IMR-90 (cell line): ENCODE measurements around the gene MGRN1. TPM values are rescaled to one million over a fixed set of nuclear protein-coding genes. Genes with fewer than 3 reads are reported as not detected.

Experiments
- ATAC-seq: fragments of 200-7000 bp; cut with Tn5 transposase; 2 replicates; pipeline ENCODE4 v1.9.1; 2020; ENCODE audit warnings: low read depth, mild to moderate bottlenecking, moderate library complexity
- BruUV-seq: library from RNA; stranded (reverse); fragments of 400-500 nt; replicated peaks from 2 replicates; lab custom pipeline; 2021; lab: Mats Ljungman, UMichigan
- CTCF ChIA-PET: fragments of 300-600 bp; formaldehyde crosslinking; extraction: SDS; loops from one replicate; lab custom pipeline; 2021; ENCODE audit warnings: antibody characterized with exemption; lab: Yijun Ruan, JAX
- POLR2A ChIA-PET: fragments of 300-600 bp; sonication (Branson Sonifier 250); formaldehyde crosslinking; loops from one replicate; lab custom pipeline; 2022; ENCODE audit warnings: antibody characterized with exemption; ENCODE audit not compliant: unreplicated experiment; lab: Charles Lee
- DNase-seq: peaks from one replicate; pipeline ENCODE4 v3.0.0; 2013
- H2AFZ ChIP-seq: replicated peaks from 2 replicates; pipeline ENCODE3; 2013; ENCODE audit warnings: low read length, mild to moderate bottlenecking; ENCODE audit not compliant: poor library complexity
- H2AK5ac ChIP-seq: 2 replicates; pipeline ENCODE4 v1.6.1; 2013; ENCODE audit warnings: low read depth, low read length, inconsistent platforms
- H2AK9ac ChIP-seq: replicated peaks from 2 replicates; pipeline ENCODE3; 2013; ENCODE audit warnings: mild to moderate bottlenecking, low read depth, low read length, moderate library complexity; ENCODE audit not compliant: poor library complexity
- H2BK120ac ChIP-seq: 2 replicates; pipeline ENCODE4 v1.6.1; 2013; ENCODE audit warnings: low read depth, low read length, inconsistent platforms
- H2BK15ac ChIP-seq: 3 replicates; pipeline ENCODE4 v1.6.1; 2013; ENCODE audit warnings: low read depth, low read length, inconsistent platforms
- H2BK20ac ChIP-seq: 2 replicates; pipeline ENCODE4 v1.6.1; 2013; ENCODE audit warnings: low read depth, mild to moderate bottlenecking, inconsistent platforms, low read length, moderate library complexity
- H2BK5ac ChIP-seq: 2 replicates; pipeline ENCODE4 v1.6.1; 2013; ENCODE audit warnings: mild to moderate bottlenecking, low read depth, low read length, inconsistent platforms; ENCODE audit not compliant: poor library complexity, severe bottlenecking
- H3K14ac ChIP-seq: replicated peaks from 2 replicates; pipeline ENCODE4 v1.6.1; 2013; ENCODE audit warnings: low read depth, low read length, inconsistent platforms
- H3K18ac ChIP-seq: 2 replicates; pipeline ENCODE4 v1.6.1; 2013; ENCODE audit warnings: low read depth, low read length, control low read depth
- H3K23ac ChIP-seq: 2 replicates; pipeline ENCODE4 v1.6.1; 2013; ENCODE audit warnings: low read depth, low read length, inconsistent platforms
- H3K27ac ChIP-seq: 2 replicates; pipeline ENCODE4 v1.5.1; 2013; ENCODE audit warnings: mild to moderate bottlenecking, control low read depth, low read length; ENCODE audit not compliant: insufficient read depth
- H3K27me3 ChIP-seq: 2 replicates; pipeline ENCODE4 v1.6.1; 2013; ENCODE audit warnings: low read length; ENCODE audit not compliant: control insufficient read depth, insufficient read depth
- H3K36me3 ChIP-seq: 2 replicates; pipeline ENCODE4 v1.6.1; 2013; ENCODE audit warnings: low read length, mixed read lengths; ENCODE audit not compliant: control insufficient read depth, insufficient read depth
- H3K4ac ChIP-seq: 2 replicates; pipeline ENCODE4 v1.6.1; 2013; ENCODE audit warnings: low read depth, low read length, inconsistent platforms
- H3K4me1 ChIP-seq: 2 replicates; pipeline ENCODE4 v1.6.1; 2013; ENCODE audit warnings: low read length, mixed read lengths; ENCODE audit not compliant: control insufficient read depth, insufficient read depth
- H3K4me2 ChIP-seq: 2 replicates; pipeline ENCODE4 v1.6.1; 2013; ENCODE audit warnings: low read depth, mild to moderate bottlenecking, control low read depth, low read length, moderate library complexity
- H3K4me3 ChIP-seq: 2 replicates; pipeline ENCODE4 v1.5.1; 2013; ENCODE audit warnings: low read depth, mild to moderate bottlenecking, control low read depth, low read length, moderate library complexity; ENCODE audit not compliant: insufficient read depth
- H3K56ac ChIP-seq: 2 replicates; pipeline ENCODE4 v1.6.1; 2013; ENCODE audit warnings: low read length, inconsistent platforms; ENCODE audit not compliant: insufficient read depth; ENCODE audit errors: extremely low read depth
- H3K79me1 ChIP-seq, 2 experiments: 2 replicates each; pipeline ENCODE4 v1.6.1; 2013; ENCODE audit warnings: low read length in 2 of 2, inconsistent platforms in 1 of 2, low read depth in 1 of 2
- H3K9ac ChIP-seq: 2 replicates; pipeline ENCODE4 v1.6.1; 2013; ENCODE audit warnings: low read depth, low read length, control low read depth
- H3K9me1 ChIP-seq: 2 replicates; pipeline ENCODE4 v1.6.1; 2013; ENCODE audit warnings: low read length, inconsistent platforms; ENCODE audit not compliant: insufficient read depth
- H3K9me3 ChIP-seq: 2 replicates; pipeline ENCODE4 v1.6.1; 2013; ENCODE audit warnings: low read length; ENCODE audit not compliant: control insufficient read depth, insufficient read depth
- H4K20me1 ChIP-seq: 2 replicates; pipeline ENCODE4 v1.6.1; 2013; ENCODE audit warnings: low read length, inconsistent platforms; ENCODE audit not compliant: insufficient read depth
- H4K5ac ChIP-seq: 2 replicates; pipeline ENCODE4 v1.6.1; 2013; ENCODE audit warnings: mild to moderate bottlenecking, low read depth, low read length, control low read depth
- H4K8ac ChIP-seq, 2 experiments: 2 replicates each; pipeline ENCODE4 v1.6.1; 2013; ENCODE audit warnings: low read depth in 2 of 2, low read length in 2 of 2, control low read depth in 1 of 2, inconsistent platforms in 1 of 2
- H4K91ac ChIP-seq: 2 replicates; pipeline ENCODE4 v1.6.1; 2013; ENCODE audit warnings: low read depth, low read length, inconsistent platforms; ENCODE audit not compliant: insufficient read depth
- BHLHE40 ChIP-seq: fragments of 150-350 bp; IDR thresholded peaks from 2 replicates; pipeline ENCODE4 v1.6.1; 2016; ENCODE audit warnings: mild to moderate bottlenecking, low read depth, low read length
- CEBPB ChIP-seq: IDR thresholded peaks from 2 replicates; pipeline ENCODE4 v1.6.1; 2012; ENCODE audit warnings: low read depth, low read length, improper control_type of control experiment
- CHD1 ChIP-seq: IDR thresholded peaks from 2 replicates; pipeline ENCODE4 v1.6.1; 2012; ENCODE audit warnings: low read depth, low read length, improper control_type of control experiment
- CTCF ChIP-seq: conservative IDR thresholded peaks from 2 replicates; pipeline ENCODE4 v1.5.1; 2012; ENCODE audit warnings: mild to moderate bottlenecking, low read depth, low read length, improper control_type of control experiment
- ELK1 ChIP-seq: fragments of 150-350 bp; IDR thresholded peaks from 2 replicates; pipeline ENCODE4 v1.6.1; 2016; ENCODE audit warnings: low read depth, mild to moderate bottlenecking, low read length, moderate library complexity, borderline replicate concordance
- FOS ChIP-seq: fragments of 150-350 bp; IDR thresholded peaks from 2 replicates; pipeline ENCODE4 v1.6.1; 2016; ENCODE audit warnings: low read depth, low read length
- MAFK ChIP-seq: IDR thresholded peaks from 2 replicates; pipeline ENCODE4 v1.6.1; 2012; ENCODE audit warnings: low read depth, low read length, improper control_type of control experiment
- MAZ ChIP-seq: IDR thresholded peaks from 2 replicates; pipeline ENCODE4 v1.6.1; 2012; ENCODE audit warnings: low read depth, mild to moderate bottlenecking, low read length, improper control_type of control experiment, moderate library complexity, borderline replicate concordance
- MXI1 ChIP-seq: IDR thresholded peaks from 2 replicates; pipeline ENCODE4 v1.6.1; 2012; ENCODE audit warnings: low read depth, mild to moderate bottlenecking, low read length, moderate library complexity, borderline replicate concordance
- NFE2L2 ChIP-seq: fragments of 150-350 bp; IDR thresholded peaks from 2 replicates; pipeline ENCODE4 v1.6.1; 2016; ENCODE audit warnings: low read depth, mild to moderate bottlenecking, low read length
- RAD21 ChIP-seq: IDR thresholded peaks from 2 replicates; pipeline ENCODE4 v1.6.1; 2012; ENCODE audit warnings: low read length, improper control_type of control experiment
- RCOR1 ChIP-seq: IDR thresholded peaks from 2 replicates; pipeline ENCODE4 v1.6.1; 2012; ENCODE audit warnings: mild to moderate bottlenecking, low read length, improper control_type of control experiment; ENCODE audit not compliant: insufficient replicate concordance
- SMC3 ChIP-seq: fragments of 150-350 bp; IDR thresholded peaks from 2 replicates; pipeline ENCODE4 v1.6.1; 2016; ENCODE audit warnings: low read depth, mild to moderate bottlenecking, antibody characterized with exemption, low read length, moderate library complexity
- USF2 ChIP-seq: fragments of 150-350 bp; IDR thresholded peaks from 2 replicates; pipeline ENCODE4 v1.6.1; 2017; ENCODE audit warnings: mild to moderate bottlenecking, antibody characterized with exemption, low read length, low read depth
- WGBS, 2 experiments: methylation state at CpG; one replicate each; pipeline versions ENCODE4 v1.1.5 to v1.1.7; 2013; ENCODE audit warnings: missing lambda C conversion rate in 2 of 2; ENCODE audit not compliant: insufficient read length in 1 of 2; ENCODE audit errors: extremely low coverage in 2 of 2; 5-methylcytosine and 5-hydroxymethylcytosine counted together
- dilution Hi-C: fragments of 300-500 bp; cut with HindIII; formaldehyde crosslinking; loops from one replicate; pipeline ENCODE4 v1.14.3; 2018; ENCODE audit warnings: low sequenced_read_pairs; ENCODE audit not compliant: unreplicated experiment
- in situ Hi-C: fragments of 300-500 bp; cut with MboI; formaldehyde crosslinking; loops from 3 replicates; pipeline ENCODE4 v1.14.3; 2019; ENCODE audit warnings: low sequenced_read_pairs, inconsistent platforms, mixed read lengths
- intact Hi-C: fragments of 100-400 bp; cut with micrococcal nuclease; formaldehyde crosslinking; loops from 2 replicates; pipeline ENCODE4 v1.10.0; 2022
- polyA plus RNA-seq, 3 experiments: library from polyadenylated mRNA; depleted of rRNA; stranded (reverse); fragments of >200 nt; gene quantifications; 2 replicates each; pipeline ENCODE4 v1.2.3, GENCODE V29; 2012; ENCODE audit warnings: low replicate concordance in 1 of 3
- total RNA-seq: library from RNA; depleted of rRNA; stranded (reverse); fragments of >200 nt; gene quantifications from 2 replicates; pipeline ENCODE4 v1.2.3, GENCODE V29; 2012

The MGRN1 gene
- total and polyA plus RNA-seq, 2 of the 4 experiments (the other 2 are of a cell fraction): 11.7 to 32.7 TPM

- Histone ChIP-seq H3K14ac (peak overlapping the region; percentile 20; the same call in 1 of the 2 replicates), H3K79me1 (peaks cover 19 to 44% of the 10 kb centered on the region in 2 experiments), H3K4me2 (peak overlapping the region; percentile 98), H3K18ac (no peak overlapping the region), H2BK20ac (no peak overlapping the region), H3K36me3 (peaks cover 15% of the 10 kb centered on the region), H2BK120ac (no peak overlapping the region), H4K8ac (peak overlapping the region; percentile 66 to 90; a peak in 2 of 4 replicates), H3K27ac (peak overlapping the region; percentile 11; the same call in 1 of the 2 replicates), H2BK5ac (no peak overlapping the region), H3K9ac (peak overlapping the region; percentile 90), H2AK5ac (peak overlapping the region; percentile 74; the same call in 1 of the 2 replicates), H3K9me3 (no peaks in the 10 kb centered on the region), H3K27me3 (no peaks in the 10 kb centered on the region), H3K4ac (0 out of 2 replicates have a peak overlapping the region, but pooled peaks have one; percentile 12), H2AFZ (no peak overlapping the region), H4K91ac (peak overlapping the region; percentile 43; the same call in 1 of the 2 replicates), H3K23ac (peak overlapping the region; percentile 53), H4K5ac (no peak overlapping the region), H3K56ac (peak overlapping the region; percentile 47; the same call in 1 of the 2 replicates), H2BK15ac (no peak overlapping the region), H3K9me1 (peaks cover 4% of the 10 kb centered on the region; the same call in 1 of the 2 replicates), H4K20me1 (peaks cover 3% of the 10 kb centered on the region; the same call in 1 of the 2 replicates), H2AK9ac (no peak overlapping the region), H3K4me3 (peak overlapping the region; percentile 89), H3K4me1 (peaks cover 4% of the 10 kb centered on the region)
- POLR2A ChIA-PET: no interaction called here
- CTCF ChIA-PET: no interaction called here
- TF ChIP-seq RAD21 (no peak), CHD1 (no peak), USF2 (no peak), NFE2L2 (no peak), MAFK (no peak), SMC3 (no peak), FOS (no peak), MAZ (no peak), MXI1 (no peak), BHLHE40 (no peak), CTCF (no peak), CEBPB (no peak), RCOR1 (no peak), ELK1 (no peak)
- WGBS, 2 experiments: 0% methylated on average over 3 of the region's 17 CpGs; no CpG with 5 or more reads in 1 of the 2 experiments
- ATAC-seq: no peak
- no peak for DNase-seq
- intact Hi-C loops (no loop called here), in situ Hi-C loops (no loop called here), dilution Hi-C loops (no loop called here)
- BruUV-seq: no TSS peak
Measured at GRCh38 chr16:4733211-4733742, 108.7 kb downstream of the MGRN1 start.
